Tibial artery (tissue), 4 donors: ENCODE measurements around the gene CCDC57.

Source experiments
- DNase-seq, 2 donors: peaks; one replicate each; pipeline ENCODE4 v3.0.0-alpha.2; 2019
- H3K27ac ChIP-seq, 2 donors: fragments of 200-600 bp; sonication (generic) in 1 of 2; 1 replicate in 1 of 2; 2 replicates in 1 of 2; pipeline ENCODE4 v1.5.1; 2018 to 2019; ENCODE audit warnings: mild to moderate bottlenecking in 1 of 2
- H3K27me3 ChIP-seq, 2 donors: fragments of 200-600 bp; sonication (generic) in 1 of 2; one replicate each; pipeline versions ENCODE4 v1.5.1 to v1.6.0; 2016 to 2019
- H3K36me3 ChIP-seq, 3 donors: fragments of 200-600 bp; sonication (generic) in 2 of 3; one replicate each; pipeline ENCODE4 v1.5.1; 2016 to 2019; ENCODE audit warnings: mild to moderate bottlenecking in 2 of 3
- H3K4me1 ChIP-seq, 4 donors: fragments of 200-600 bp; sonication (generic) in 2 of 4; 1 replicate in 3 of 4; 2 replicates in 1 of 4; pipeline ENCODE4 v1.5.1; 2016 to 2019
- H3K4me3 ChIP-seq, 2 donors: fragments of 200-600 bp; sonication (generic) in 1 of 2; 1 replicate in 1 of 2; 2 replicates in 1 of 2; pipeline ENCODE4 v1.5.1; 2018 to 2019; ENCODE audit warnings: mild to moderate bottlenecking in 2 of 2
- H3K9me3 ChIP-seq, 3 donors: fragments of 200-600 bp; sonication (generic) in 1 of 3; one replicate each; pipeline ENCODE4 v1.5.1; 2016 to 2019
- CTCF ChIP-seq, 2 experiments: fragments of 200-600 bp in 1 of 2; fragments of 450-650 bp in 1 of 2; IDR thresholded peaks; one replicate each; pipeline ENCODE4 v1.5.1; 2017 to 2019; ENCODE audit warnings: antibody characterized with exemption in 2 of 2, mild to moderate bottlenecking in 1 of 2, moderate library complexity in 1 of 2
- intact Hi-C: fragments of 100-400 bp; cut with DNase I; formaldehyde crosslinking; loops from one replicate; pipeline ENCODE4 v1.15.0; 2023; ENCODE audit warnings: low total_unique reads

Gene CCDC57

GRCh38 chr17:82114872-82115271 is 97.8 kb downstream of the CCDC57 start:
- no peaks in the 10 kb centered on the region for H3K27me3 ChIP-seq
- no peaks in the 10 kb centered on the region for H3K4me1 ChIP-seq
- H3K9me3 ChIP-seq, result no peaks in the 10 kb centered on the region
- no peak overlapping the region for H3K4me3 ChIP-seq
- H3K27ac ChIP-seq, result no peak overlapping the region
- intact Hi-C loops, result no loop called here
- no peak for TF ChIP-seq CTCF (IDR thresholded peaks at IDR 0.05)
- peaks cover 3 to 38% (median 18%) of the 10 kb centered on the region in 3 donors for H3K36me3 ChIP-seq
- DNase-seq, result no peak

- intact Hi-C loops, result no loop called here
- DNase-seq, result no peak
- Histone ChIP-seq H3K9me3 (no peaks in the 10 kb centered on the region), H3K4me1 (no peaks in the 10 kb centered on the region), H3K4me3 (no peak overlapping the region), H3K27me3 (no peaks in the 10 kb centered on the region), H3K27ac (no peak overlapping the region), H3K36me3 (peaks cover 3 to 38% (median 18%) of the 10 kb centered on the region in 3 donors)
- TF ChIP-seq CTCF (IDR thresholded peaks at IDR 0.05), result no peak
Measured at GRCh38 chr17:82114447-82114846, 98.2 kb downstream of the CCDC57 start.

- peaks cover 3 to 38% (median 18%) of the 10 kb centered on the region in 3 donors for H3K36me3 ChIP-seq
- H3K27me3 ChIP-seq, result no peaks in the 10 kb centered on the region
- no peak for TF ChIP-seq CTCF (IDR thresholded peaks at IDR 0.05)
- no peaks in the 10 kb centered on the region for H3K4me1 ChIP-seq
- no peak overlapping the region for H3K27ac ChIP-seq
- intact Hi-C loops, result no loop called here
- H3K4me3 ChIP-seq, result no peak overlapping the region
- H3K9me3 ChIP-seq, result no peaks in the 10 kb centered on the region
- no peak for DNase-seq
Measured at GRCh38 chr17:82113941-82114340, 98.7 kb downstream of the CCDC57 start.

- DNase-seq, result no peak
- Histone ChIP-seq H3K36me3 (peaks cover 3 to 37% (median 18%) of the 10 kb centered on the region in 3 donors), H3K27me3 (no peaks in the 10 kb centered on the region), H3K9me3 (no peaks in the 10 kb centered on the region), H3K4me1 (no peaks in the 10 kb centered on the region), H3K4me3 (no peak overlapping the region), H3K27ac (no peak overlapping the region)
- no peak for TF ChIP-seq CTCF (IDR thresholded peaks at IDR 0.05)
- intact Hi-C loops, result no loop called here
Measured at GRCh38 chr17:82113422-82113821, 99.2 kb downstream of the CCDC57 start.

- Histone ChIP-seq H3K9me3 (no peaks in the 10 kb centered on the region), H3K27me3 (no peaks in the 10 kb centered on the region), H3K27ac (no peak overlapping the region), H3K4me3 (no peak overlapping the region), H3K4me1 (peaks cover 0 to 2% (median 0%) of the 10 kb centered on the region in 4 donors), H3K36me3 (peaks cover 3 to 32% (median 18%) of the 10 kb centered on the region in 3 donors)
- no peak for DNase-seq
- intact Hi-C loops, result no loop called here
- no peak for TF ChIP-seq CTCF (IDR thresholded peaks at IDR 0.05)
Measured at GRCh38 chr17:82112914-82113311, 99.7 kb downstream of the CCDC57 start.
